ENCODE data around the gene RBP2. TPM values are rescaled to one million over a fixed set of nuclear protein-coding genes. Genes with fewer than 3 reads are reported as not detected.

The RBP2 gene
- total and polyA plus RNA-seq, 9 of the 15 experiments (the other 6 are each of a cell fraction or from before 2014, with no cell fraction given): not detected

DNA sequence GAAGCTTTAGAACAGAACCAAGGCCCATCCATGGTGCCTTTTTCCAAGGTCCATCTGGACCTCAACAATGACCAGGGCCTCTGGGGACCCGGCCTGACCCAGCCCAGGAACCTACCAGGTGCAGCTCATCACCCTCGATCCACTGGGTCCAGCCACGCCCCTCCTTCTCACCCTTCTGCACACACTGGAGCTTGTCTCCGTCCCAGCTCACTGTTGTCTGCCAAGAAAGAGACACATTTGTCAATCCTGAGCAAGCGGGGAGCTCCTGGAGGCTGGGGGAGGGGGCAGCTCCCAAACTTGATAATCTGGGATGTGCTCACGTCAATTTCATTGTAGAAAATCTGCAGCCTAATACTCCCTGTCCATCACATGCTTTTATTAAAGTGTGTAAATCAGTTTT lies 42.0 kb upstream of the RBP2 start:
- Histone ChIP-seq H3K9me3 (replicated peaks; ENCODE audit: control insufficient read depth, insufficient read depth, low read depth, low read length) (no peaks in the 10 kb centered on the region), H3K79me2 (ENCODE audit: control insufficient read depth, insufficient read depth, low read length) (no peaks in the 10 kb centered on the region), H4K20me1 (replicated peaks; ENCODE audit: control insufficient read depth, insufficient read depth, low read length) (no peaks in the 10 kb centered on the region), H3K4me3 (no peak overlapping the region), H3K27me3 (ENCODE audit: control insufficient read depth in 2 of 2, insufficient read depth in 2 of 2, low read length in 2 of 2) (peaks cover 4 to 5% of the 10 kb centered on the region in 2 experiments; a peak in 2 of 5 replicates), H2AFZ (ENCODE audit: low read depth, low read length) (no peak overlapping the region), H3K36me3 (ENCODE audit: control insufficient read depth, insufficient read depth, low read length) (no peaks in the 10 kb centered on the region), H3K4me2 (ENCODE audit: insufficient read depth, low read length) (no peak overlapping the region), H3K27ac (ENCODE audit: extremely low read depth, low read depth, low read length) (no peak overlapping the region), H3K9ac (ENCODE audit: insufficient read depth in 1 of 2, low read depth in 2 of 2, low read length in 2 of 2) (no peak overlapping the region), H3K9me1 (ENCODE audit: control insufficient read depth, insufficient read depth, low read length) (no peaks in the 10 kb centered on the region), H3K4me1 (replicated peaks in 1 of 2; ENCODE audit: control insufficient read depth in 2 of 2, insufficient read depth in 2 of 2, low read length in 2 of 2) (peaks cover 3% of the 10 kb centered on the region in 2 experiments; a peak in 3 of 5 replicates)
- in situ Hi-C loops (cut with MboI): no loop called here
- ATAC-seq (no peak), DNase-seq (ENCODE audit: extremely low read depth in 1 of 4, low spot score in 3 of 4) (no peak), FAIRE-seq (no peak)
- 2% methylated on average over 6 of the region's 6 CpGs for WGBS (ENCODE audit: insufficient coverage, low coverage, missing lambda C conversion rate)
- ChIA-PET POLR2A (interaction anchor here (0.6 to 1.1 kb wide), 2 partner anchors 13 to 160 kb away, joined by 3 to 4 read pairs; partner anchors contain the start of gene NMNAT3), CTCF (ENCODE audit: low intra/inter-chr PET ratio) (no interaction called here)
- BruUV-seq (replicated peaks): no TSS peak
- intact Hi-C loops (cut with micrococcal nuclease): no loop called here
- TF ChIP-seq HIVEP1 (CRISPR knock-in tag; IDR thresholded peaks at IDR 0.05) (no peak), NFIX (CRISPR knock-in tag; IDR thresholded peaks at IDR 0.05; ENCODE audit: low read depth) (no peak), ZNF23 (CRISPR knock-in tag; IDR thresholded peaks at IDR 0.05) (no peak), RFX7 (CRISPR knock-in tag; IDR thresholded peaks at IDR 0.05) (no peak), CCNT2 (IDR thresholded peaks at IDR 0.05; ENCODE audit: borderline replicate concordance, extremely low read depth, insufficient read length, low read depth, low read length) (no peak), TAF7 (tag; IDR thresholded peaks at IDR 0.05) (no peak), TEAD1 (CRISPR knock-in tag; IDR thresholded peaks at IDR 0.05) (no peak), SAP30 (IDR thresholded peaks at IDR 0.05; ENCODE audit: borderline replicate concordance, insufficient read depth, low read depth, low read length, poor library complexity, severe bottlenecking) (no peak), U2AF2 (optimal IDR thresholded peaks at IDR 0.05; ENCODE audit: low read depth, low read length) (no peak), GTF2F1 (IDR thresholded peaks at IDR 0.05; ENCODE audit: low read depth, low read length) (no peak), JUNB (CRISPR knock-in tag; conservative IDR thresholded peaks at IDR 0.05) (no peak), SPI1 (IDR thresholded peaks at IDR 0.05; ENCODE audit: borderline replicate concordance, low read depth, low read length) (no peak), GABPB1 (CRISPR knock-in tag; IDR thresholded peaks at IDR 0.05) (no peak), BHLHE40 (IDR thresholded peaks at IDR 0.05; ENCODE audit: low read length) (no peak)
- TF ChIP-seq, protein P1, sequence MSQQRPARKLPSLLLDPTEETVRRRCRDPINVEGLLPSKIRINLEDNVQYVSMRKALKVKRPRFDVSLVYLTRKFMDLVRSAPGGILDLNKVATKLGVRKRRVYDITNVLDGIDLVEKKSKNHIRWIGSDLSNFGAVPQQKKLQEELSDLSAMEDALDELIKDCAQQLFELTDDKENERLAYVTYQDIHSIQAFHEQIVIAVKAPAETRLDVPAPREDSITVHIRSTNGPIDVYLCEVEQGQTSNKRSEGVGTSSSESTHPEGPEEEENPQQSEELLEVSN (IDR thresholded peaks at IDR 0.05; ENCODE audit: borderline replicate concordance in 1 of 2, extremely low read depth in 1 of 2, insufficient read depth in 1 of 2, insufficient read length in 1 of 2, low read depth in 1 of 2, low read length in 1 of 2, poor library complexity in 1 of 2, severe bottlenecking in 1 of 2): no peak

Measured in K562 (cell line).